Measurements from ENCODE around the gene GPR162.

The GPR162 gene

DNA sequence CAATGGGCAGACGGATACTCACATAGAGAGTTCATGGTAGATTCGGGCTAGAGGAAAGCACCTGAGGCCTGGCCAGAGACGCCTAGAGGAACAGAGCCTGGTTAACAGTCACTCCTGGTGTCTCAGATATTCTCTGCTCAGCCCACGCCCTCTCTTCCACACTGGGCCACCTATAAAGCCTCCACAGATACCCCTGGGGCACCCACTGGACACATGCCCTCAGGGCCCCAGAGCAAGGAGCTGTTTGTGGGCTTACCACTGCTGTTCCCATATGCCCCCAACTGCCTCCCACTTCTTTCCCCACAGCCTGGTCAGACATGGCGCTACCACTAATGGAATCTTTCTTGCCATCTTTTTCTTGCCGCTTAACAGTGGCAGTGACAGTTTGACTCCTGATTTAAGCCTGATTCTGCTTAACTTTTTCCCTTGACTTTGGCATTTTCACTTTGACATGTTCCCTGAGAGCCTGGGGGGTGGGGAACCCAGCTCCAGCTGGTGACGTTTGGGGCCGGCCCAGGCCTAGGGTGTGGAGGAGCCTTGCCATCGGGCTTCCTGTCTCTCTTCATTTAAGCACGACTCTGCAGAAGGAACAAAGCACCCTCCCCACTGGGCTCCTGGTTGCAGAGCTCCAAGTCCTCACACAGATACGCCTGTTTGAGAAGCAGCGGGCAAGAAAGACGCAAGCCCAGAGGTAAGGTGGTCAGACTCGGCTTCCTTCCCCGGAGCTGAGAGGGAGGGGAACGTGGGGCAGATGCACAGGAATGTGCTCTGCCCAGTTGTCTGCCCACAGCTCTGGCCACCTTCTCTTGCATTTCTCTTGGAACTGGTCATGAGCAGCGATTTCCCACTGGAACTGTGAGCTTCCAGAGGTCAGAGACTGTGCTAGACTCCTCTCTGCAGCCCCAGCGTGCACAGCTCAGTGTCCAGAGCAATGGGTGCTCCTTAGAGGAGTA lies 32.4 kb upstream of the GPR162 start, which contains the start of gene CD4:
CD4 (plus strand) TSS at position 557 of the 953 bp plus-strand sequence. CDS start 10,611 bp downstream, outside the sequence.
- TF ChIP-seq, protein P1, sequence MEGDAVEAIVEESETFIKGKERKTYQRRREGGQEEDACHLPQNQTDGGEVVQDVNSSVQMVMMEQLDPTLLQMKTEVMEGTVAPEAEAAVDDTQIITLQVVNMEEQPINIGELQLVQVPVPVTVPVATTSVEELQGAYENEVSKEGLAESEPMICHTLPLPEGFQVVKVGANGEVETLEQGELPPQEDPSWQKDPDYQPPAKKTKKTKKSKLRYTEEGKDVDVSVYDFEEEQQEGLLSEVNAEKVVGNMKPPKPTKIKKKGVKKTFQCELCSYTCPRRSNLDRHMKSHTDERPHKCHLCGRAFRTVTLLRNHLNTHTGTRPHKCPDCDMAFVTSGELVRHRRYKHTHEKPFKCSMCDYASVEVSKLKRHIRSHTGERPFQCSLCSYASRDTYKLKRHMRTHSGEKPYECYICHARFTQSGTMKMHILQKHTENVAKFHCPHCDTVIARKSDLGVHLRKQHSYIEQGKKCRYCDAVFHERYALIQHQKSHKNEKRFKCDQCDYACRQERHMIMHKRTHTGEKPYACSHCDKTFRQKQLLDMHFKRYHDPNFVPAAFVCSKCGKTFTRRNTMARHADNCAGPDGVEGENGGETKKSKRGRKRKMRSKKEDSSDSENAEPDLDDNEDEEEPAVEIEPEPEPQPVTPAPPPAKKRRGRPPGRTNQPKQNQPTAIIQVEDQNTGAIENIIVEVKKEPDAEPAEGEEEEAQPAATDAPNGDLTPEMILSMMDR (IDR thresholded peaks at IDR 0.05; ENCODE audit: low read length): no peak
- no peak for TF ChIP-seq EZH2phosphoT487 (IDR thresholded peaks at IDR 0.05; ENCODE audit: low read length)
- TF ChIP-seq EZH2 (optimal IDR thresholded peaks at IDR 0.05; ENCODE audit: low read depth, low read length): no peak

DNA sequence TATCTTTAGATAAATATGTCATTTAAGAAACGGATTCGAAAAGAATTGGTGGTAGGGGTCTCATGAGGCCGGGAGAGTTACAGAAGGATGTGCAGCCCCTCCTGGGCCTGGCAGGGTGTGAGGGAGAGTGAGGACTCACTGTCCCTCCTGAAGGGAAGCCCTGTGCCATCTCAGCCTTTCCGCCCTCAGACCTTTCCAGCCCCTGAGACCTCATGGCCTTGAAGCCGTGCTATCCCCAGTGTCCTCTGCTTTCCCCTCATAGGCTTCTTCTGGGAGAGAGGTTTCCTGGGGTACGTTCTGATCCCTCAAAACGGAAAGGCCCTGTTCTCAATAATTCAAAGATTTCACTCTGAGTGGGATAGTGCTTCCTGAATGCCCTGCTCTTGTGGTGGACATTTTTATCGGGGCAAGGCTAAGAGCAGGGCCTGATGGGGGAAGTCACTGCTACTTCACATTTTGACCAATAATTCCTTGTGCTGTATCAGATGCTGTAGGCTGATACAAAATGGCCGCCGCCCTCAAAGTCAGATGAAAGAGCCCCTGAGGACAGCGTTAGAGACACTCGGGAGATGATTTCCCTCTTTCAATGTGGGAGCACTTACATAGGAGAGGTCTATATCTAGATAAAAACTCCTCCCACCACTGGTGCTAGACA lies 31.0 kb upstream of the GPR162 start:
- Histone ChIP-seq H3K9me3 (replicated peaks; ENCODE audit: insufficient read depth, low read length) (no peaks in the 10 kb centered on the region), H3K27ac (ENCODE audit: low read length) (no peak overlapping the region), H2AFZ (ENCODE audit: low read length) (no peak overlapping the region), H3K36me3 (replicated peaks; ENCODE audit: insufficient read depth, low read length) (no peaks in the 10 kb centered on the region), H3F3A (ENCODE audit: insufficient read depth, low read length) (no peaks in the 10 kb centered on the region), H3K9me2 (replicated peaks; ENCODE audit: insufficient read depth, low read length) (no peaks in the 10 kb centered on the region), H3K4me3 (ENCODE audit: low read length) (no peak overlapping the region), H3K9ac (ENCODE audit: low read length) (no peak overlapping the region), H3K27me3 (replicated peaks; ENCODE audit: insufficient read depth, low read length) (no peaks in the 10 kb centered on the region), H3K4me2 (ENCODE audit: low read depth, low read length) (no peak overlapping the region), H3K4me1 (ENCODE audit: low read length) (no peaks in the 10 kb centered on the region), H4K20me1 (ENCODE audit: insufficient read depth, low read length) (no peaks in the 10 kb centered on the region), H3K79me2 (ENCODE audit: low read length) (no peaks in the 10 kb centered on the region)
- TF ChIP-seq EZH2phosphoT487 (IDR thresholded peaks at IDR 0.05; ENCODE audit: low read length) (no peak), EZH2 (optimal IDR thresholded peaks at IDR 0.05; ENCODE audit: low read depth, low read length) (no peak)
- TF ChIP-seq, protein P1 (IDR thresholded peaks at IDR 0.05; ENCODE audit: low read length): no peak
- DNase-seq: no peak

More for the DNA sequence above, 32.4 kb upstream of the GPR162 start, which contains the start of gene CD4:
- H3K79me2 ChIP-seq (ENCODE audit: low read length): no peaks in the 10 kb centered on the region
- no peak within 1 kb of the TSS for H3K4me2 ChIP-seq (ENCODE audit: low read depth, low read length)
- H4K20me1 ChIP-seq (ENCODE audit: insufficient read depth, low read length): no peaks in the 10 kb centered on the region
- no peak for DNase-seq
- H3K4me1 ChIP-seq (ENCODE audit: low read length): peaks cover 7% of the 10 kb centered on the region
- H3F3A ChIP-seq (ENCODE audit: insufficient read depth, low read length): no peaks in the 10 kb centered on the region; the same call in 1 of the 2 replicates
- H3K9me3 ChIP-seq (replicated peaks; ENCODE audit: insufficient read depth, low read length): no peaks in the 10 kb centered on the region
- H3K27me3 ChIP-seq (replicated peaks; ENCODE audit: insufficient read depth, low read length): no peaks in the 10 kb centered on the region
- no peaks in the 10 kb centered on the region for H3K9me2 ChIP-seq (replicated peaks; ENCODE audit: insufficient read depth, low read length)
- H2AFZ ChIP-seq (ENCODE audit: low read length): no peak within 1 kb of the TSS
- no peak within 1 kb of the TSS for H3K27ac ChIP-seq (ENCODE audit: low read length)
- H3K36me3 ChIP-seq (replicated peaks; ENCODE audit: insufficient read depth, low read length): no peaks in the 10 kb centered on the region
- no peak within 1 kb of the TSS for H3K4me3 ChIP-seq (ENCODE audit: low read length)
- H3K9ac ChIP-seq (ENCODE audit: low read length): no peak within 1 kb of the TSS

DNA sequence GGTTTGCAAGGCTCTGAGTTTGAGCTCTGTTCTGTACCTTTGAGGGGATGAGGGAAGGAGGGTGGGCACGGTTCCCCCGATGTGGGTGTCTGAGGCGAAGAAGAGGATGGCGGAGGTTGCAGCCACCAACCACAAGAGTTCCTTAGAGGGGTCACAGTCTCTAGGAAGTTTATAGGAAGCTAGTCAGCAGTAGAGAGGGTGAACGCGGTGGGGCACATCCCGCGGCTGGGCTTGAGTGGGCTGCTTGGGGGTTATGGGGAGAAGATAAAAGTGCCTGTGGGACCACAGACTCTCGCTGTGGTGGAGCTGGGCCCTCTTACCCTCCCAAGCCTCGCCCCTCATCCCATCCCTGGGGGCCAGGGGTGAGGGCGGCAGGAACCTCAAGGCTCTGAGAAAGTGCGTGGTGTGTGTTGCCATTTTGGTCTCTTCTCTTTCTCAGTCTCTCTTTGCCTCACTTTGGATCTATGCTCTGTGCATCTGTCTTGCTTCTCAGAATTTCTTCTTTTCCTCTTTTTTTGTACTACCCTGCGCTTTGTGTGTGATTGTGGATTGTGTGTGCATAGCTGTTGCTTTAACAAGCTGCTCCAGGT lies 29.6 kb upstream of the GPR162 start:
- Histone ChIP-seq H3K27me3 (replicated peaks; ENCODE audit: insufficient read depth, low read length) (no peaks in the 10 kb centered on the region), H2AFZ (ENCODE audit: low read length) (no peak overlapping the region), H3K27ac (ENCODE audit: low read length) (no peak overlapping the region), H3K9me3 (replicated peaks; ENCODE audit: insufficient read depth, low read length) (no peaks in the 10 kb centered on the region), H3K4me3 (ENCODE audit: low read length) (no peak overlapping the region), H4K20me1 (ENCODE audit: insufficient read depth, low read length) (no peaks in the 10 kb centered on the region), H3K79me2 (ENCODE audit: low read length) (no peaks in the 10 kb centered on the region), H3K4me2 (ENCODE audit: low read depth, low read length) (no peak overlapping the region), H3K36me3 (replicated peaks; ENCODE audit: insufficient read depth, low read length) (no peaks in the 10 kb centered on the region), H3K9me2 (replicated peaks; ENCODE audit: insufficient read depth, low read length) (no peaks in the 10 kb centered on the region), H3K9ac (ENCODE audit: low read length) (no peak overlapping the region), H3F3A (ENCODE audit: insufficient read depth, low read length) (no peaks in the 10 kb centered on the region), H3K4me1 (ENCODE audit: low read length) (no peaks in the 10 kb centered on the region)
- DNase-seq: no peak
- TF ChIP-seq EZH2phosphoT487 (IDR thresholded peaks at IDR 0.05; ENCODE audit: low read length) (no peak), EZH2 (optimal IDR thresholded peaks at IDR 0.05; ENCODE audit: low read depth, low read length) (no peak)
- TF ChIP-seq, protein P1 (IDR thresholded peaks at IDR 0.05; ENCODE audit: low read length): no peak

Measured in MM.1S (cell line).